HG02840 (cell line): ENCODE data around the gene MOB4.
A peak's percentile ranks its signal among the peaks of the same experiment; 100 is the strongest.
"Not testable (repeated sequence)": the region's sequence is repeated elsewhere in the genome, so short reads cannot be mapped to it uniquely, and the experiment has no call there.

Experiments
- ATAC-seq: cut with Tn5 transposase; IDR thresholded peaks from one replicate; pipeline ENCODE4 v1.9.1; 2021; ENCODE audit warnings: mild to moderate bottlenecking, moderate library complexity, moderate number of reproducible peaks; ENCODE audit not compliant: unreplicated experiment, low FRiP score

Gene MOB4

DNA sequence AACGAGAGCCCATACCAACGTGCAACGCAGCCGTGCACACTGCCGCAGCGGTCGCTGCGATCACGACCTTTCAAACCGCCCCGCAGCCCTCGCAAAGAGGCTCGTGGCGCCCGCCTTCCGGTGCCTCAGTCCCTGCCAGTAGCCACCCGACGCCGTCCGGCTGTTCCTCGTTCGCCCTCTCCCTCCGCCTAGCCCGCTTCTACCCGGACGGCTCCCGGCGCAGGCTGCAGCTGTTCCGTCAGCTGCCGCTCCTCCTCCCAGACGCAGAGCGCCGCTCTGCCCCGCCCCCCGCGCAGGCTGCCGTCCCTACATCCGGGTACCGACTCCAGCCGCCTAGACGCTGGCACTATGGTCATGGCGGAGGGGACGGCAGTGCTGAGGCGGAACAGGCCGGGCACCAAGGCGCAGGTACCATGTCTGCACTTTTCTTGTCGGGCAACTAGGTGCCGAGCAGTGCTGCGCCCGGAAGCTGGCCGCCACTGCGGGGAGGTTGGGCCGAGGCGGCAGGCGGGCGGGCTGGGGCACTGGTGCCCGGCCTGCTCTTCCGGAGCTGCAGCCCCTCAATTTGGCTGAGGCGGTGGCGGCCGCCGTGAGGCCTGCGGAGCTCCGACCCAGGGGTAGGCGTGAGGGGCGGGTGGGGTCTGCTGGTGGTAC, at the start of gene MOB4:
Gene MOB4 (plus strand): TSS at position 328 of the 654 bp plus-strand sequence. CDS start 21 bp downstream, at position 349.
- ATAC-seq = peak; percentile 97

DNA sequence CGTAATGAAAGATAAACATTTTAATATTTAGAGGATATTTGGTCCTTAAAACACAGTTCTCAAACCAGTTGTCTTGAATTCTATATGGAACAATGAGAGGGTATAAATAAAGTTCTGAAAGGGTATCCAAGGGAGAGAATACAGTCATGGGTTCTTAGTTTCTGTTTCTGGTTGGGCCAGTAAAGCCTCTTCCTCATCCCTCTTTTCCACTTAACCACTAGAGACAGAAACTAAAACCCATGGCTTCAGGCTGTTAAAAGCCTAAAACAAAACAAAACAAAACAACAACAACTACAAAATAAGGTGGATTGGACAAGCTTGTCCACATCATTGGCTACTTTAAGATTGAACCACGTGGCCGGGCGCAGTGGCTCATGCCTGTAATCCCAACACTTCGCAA, 43.7 kb upstream of the MOB4 start:
- ATAC-seq = no peak

DNA sequence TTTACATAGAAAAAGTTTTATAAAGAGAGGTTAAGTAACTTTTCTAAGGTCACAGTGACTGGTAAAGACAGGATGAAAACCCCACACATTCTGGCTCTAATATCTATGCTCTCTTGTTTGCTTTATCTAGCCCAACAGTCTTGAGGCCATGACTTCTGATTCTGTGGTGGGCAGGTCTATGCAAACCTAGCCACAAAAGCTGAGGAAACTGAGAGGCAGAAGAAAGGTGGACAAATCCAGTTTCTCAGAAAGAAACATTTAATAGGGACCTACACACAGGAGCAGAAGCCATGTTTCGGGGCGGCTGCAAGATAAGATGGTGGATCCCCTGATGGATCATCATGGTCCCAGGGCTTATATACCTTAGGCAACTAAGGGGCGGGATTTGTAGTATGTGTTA, 38.1 kb upstream of the MOB4 start:
- no peak for ATAC-seq

DNA sequence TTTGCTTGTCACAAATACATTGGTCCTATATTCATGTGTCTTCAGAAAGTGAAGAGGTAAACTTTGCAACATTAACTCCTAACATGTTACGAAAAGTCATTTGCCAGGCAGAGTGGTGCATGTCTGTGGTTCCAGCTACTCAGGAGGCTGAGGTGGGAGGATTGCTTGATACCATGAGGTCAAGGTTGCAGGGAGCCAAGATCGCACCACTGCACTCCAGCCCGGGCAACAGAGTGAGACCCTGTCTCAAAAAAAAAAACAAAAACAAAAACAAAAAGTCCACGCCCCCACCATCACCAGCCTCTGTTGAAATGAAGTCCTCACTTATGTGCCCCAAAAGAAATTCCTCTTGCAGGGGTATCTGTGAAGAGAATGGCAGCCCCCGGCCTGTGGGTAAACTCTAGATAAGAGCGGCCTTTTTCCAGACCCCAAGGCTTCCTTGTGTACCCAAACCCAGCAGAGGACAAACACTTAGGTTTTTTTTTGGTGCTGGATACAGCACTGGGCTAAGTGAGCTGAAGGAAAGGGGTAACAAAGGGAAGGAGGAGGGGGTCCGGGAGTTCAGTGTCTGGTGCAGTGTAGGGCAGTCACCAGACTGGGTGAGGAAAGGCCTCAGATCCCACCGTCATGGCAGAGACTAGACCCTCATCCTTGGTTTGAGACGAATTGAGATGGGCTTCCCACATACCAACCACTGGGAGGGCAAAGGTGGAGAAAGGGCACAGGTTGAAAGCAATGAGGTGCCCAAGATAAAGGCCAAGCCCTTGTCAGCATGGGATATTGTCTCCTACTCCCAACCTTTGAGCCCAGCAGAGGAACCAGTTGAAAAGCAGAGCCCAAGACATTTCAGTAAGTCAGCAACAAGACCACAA, 35.5 kb upstream of the MOB4 start:
- no peak for ATAC-seq

DNA sequence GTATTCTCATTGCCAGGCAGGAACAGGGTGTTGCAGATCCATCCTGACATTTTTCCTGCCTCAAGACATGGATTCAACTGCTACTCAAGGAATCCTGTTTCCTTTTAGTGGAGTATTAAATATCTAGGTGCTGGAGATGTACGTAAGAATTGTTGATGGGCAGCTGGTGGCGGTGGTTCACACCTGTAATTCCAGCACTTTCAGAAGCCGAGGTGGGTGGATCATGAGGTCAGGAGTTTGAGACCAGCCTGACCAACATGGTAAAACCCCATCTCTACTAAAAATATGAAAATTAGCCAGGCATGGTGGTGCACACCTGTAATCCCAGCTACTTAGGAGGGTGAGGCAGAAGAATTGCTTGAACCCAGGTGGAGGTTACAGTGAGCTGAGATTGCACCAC, 31.6 kb upstream of the MOB4 start:
- not testable (repeated sequence) for ATAC-seq

DNA sequence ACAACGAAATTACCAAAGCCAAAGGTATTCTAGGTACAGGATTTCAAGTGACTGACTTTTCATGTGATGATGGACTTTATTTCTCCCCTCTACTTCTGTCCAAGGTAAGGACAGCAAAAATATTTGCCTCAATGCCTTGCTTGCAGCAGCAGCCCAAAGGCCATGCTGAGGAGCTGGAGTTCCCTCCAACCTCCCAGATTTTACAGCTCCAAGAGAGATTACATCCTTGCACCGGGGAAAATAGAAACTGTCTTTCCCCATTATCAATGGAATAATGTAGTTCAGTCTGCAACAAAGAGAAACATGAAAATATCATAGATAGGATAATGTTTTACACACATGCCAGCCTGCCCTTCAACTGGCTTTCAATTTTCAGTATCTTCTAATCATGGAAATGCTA, 29.7 kb upstream of the MOB4 start:
- no peak for ATAC-seq

DNA sequence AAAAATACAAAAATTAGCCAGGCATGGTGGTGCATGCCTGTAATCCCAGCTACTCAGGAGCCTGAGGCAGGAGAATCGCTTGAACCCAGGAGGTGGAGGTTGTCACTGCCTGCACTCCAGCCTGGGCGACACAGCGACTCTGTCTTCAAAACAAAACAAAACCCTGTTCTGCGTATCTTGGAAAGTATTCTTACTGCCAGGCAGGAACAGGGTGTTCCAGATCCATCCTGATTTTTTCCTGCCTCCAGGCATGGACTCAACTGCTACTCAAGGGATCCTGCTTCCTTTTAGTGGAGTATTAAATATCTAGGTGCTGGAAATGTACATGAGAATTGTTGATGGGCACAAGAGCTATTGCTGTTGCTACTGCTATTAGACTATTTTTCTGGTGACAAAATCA, 28.5 kb upstream of the MOB4 start:
- no peak for ATAC-seq

DNA sequence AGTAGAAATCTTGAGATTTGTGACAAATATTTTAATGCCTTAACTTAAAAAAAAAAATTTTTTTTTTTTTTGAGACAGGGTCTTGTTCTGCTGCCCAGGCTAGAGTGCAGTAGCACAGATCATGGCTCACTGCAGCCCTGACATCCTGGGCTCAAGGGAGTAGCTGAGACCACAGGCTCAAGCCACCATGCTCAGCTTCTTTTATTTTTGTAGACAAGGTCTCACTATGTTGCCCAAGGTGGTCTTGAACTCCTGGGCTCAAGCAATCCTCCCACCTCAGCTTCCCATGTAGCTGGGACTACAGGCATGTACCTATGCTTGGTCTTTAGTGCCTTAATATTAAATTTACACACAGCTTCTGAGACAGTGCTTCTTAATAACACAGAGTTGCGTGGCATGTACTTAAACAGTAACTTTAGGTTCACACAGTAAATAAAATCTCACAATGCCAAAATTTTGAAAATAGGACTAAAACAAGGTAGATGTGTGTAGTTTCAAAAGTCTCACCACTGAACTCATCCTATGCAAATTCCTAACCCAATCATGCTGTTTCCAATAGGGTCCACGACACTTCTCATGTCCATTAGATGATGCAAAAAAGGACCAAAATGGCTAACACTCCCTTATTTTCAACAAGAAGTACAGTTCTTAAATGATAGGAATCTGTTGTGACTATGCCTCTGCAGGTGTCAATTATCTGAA, 20.3 kb upstream of the MOB4 start:
- ATAC-seq = no peak

DNA sequence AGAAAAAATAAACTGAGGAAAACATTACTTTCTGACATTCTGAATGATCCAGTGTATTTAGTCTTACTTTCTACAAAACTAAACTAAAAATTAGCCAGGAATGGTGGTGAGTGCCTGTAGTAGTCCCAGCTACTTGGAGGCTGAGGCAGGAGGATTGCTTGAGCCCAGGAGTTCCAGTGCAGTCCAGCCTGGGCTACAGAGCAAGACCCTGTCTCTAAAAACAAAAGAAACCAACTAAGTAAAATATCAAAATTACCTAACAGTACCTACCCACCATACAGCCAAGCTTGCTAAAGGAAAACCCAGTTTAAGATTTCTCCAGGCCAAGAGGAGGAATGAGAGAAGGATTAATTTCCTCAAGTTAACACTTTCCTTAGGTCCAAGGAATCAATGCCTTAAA, 19.2 kb upstream of the MOB4 start:
- no peak for ATAC-seq

DNA sequence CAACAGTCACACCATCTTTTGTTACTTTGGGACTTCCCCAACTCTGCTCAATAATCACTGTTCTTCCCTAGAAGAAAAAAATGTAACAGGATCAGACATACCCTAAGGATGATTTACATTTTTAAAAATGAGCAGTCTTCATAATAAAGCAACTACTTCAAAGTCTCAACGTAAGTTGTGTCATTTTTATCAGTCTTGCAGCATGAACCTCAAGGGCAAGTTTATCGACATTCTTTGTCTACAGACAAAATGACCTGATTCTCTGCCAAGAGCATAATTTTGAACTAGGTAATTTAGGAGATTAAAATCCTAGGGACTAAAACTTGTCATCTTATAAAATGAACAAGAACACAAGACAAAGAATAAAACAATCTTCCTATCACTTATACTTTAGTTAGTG, 18.5 kb upstream of the MOB4 start:
- ATAC-seq = no peak

DNA sequence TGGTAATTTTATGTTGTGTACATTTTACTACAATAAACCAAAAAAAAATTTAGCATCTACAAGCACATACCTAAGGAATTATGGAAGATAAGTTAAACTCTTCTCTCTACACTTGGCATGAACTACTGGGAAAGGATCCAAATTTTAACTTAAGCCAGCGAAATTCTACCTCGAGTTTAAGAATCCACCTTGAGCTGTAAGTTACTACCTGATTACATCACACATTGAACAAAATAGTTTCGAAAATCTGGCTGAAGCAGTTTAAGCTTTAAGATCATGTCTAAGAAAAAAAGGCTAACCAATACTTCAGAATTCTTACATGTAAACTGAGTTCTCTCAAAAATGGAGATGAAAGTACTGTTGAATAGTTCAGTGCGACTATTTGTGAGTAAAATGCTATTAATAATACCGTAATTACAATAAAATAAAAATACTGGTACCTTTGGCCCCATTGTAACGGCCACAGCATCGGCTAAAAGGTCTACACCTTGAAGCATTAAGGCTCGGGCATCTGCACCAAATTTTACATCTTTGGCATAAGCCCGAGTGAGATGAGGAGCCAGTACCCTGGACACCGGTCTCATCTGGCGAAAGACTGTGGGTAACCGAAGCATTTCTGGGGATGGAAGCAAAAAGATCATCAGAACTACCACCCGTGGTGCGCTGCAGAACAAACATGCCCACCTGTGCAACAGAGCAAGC, 17.5 kb upstream of the MOB4 start:
- no peak for ATAC-seq

DNA sequence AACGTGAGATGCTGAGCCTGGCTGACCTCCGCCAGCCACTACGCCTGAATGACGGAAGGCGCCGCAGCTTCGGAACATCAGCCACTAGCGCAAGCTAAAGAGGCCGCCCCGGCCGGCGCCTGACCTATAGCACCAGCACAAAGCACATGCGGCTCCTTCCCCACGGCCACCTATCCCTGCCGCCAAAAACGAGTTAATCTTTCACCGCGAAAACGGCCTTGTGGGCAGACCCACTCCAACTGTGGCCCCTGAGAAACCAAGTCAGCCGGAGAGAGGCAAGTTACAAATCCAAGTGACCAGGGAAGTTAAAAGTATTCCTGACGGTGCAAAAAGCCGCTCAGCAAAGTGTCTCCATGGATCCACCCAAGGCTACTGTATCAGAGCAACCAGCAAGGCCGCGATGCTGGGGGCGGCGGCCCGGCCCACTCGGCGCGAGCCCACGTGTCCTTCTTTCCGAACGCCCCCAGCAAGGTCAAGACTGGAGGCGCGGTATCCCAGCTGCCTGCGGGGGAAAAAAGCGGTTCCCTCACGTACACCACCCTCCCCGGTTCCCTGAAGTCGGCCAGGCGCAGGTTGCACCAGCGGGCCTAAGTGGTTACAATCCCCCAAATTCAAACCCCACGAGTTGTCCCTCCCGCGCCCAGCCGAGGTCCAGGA, 16.8 kb upstream of the MOB4 start:
- peak; percentile 8 for ATAC-seq

DNA sequence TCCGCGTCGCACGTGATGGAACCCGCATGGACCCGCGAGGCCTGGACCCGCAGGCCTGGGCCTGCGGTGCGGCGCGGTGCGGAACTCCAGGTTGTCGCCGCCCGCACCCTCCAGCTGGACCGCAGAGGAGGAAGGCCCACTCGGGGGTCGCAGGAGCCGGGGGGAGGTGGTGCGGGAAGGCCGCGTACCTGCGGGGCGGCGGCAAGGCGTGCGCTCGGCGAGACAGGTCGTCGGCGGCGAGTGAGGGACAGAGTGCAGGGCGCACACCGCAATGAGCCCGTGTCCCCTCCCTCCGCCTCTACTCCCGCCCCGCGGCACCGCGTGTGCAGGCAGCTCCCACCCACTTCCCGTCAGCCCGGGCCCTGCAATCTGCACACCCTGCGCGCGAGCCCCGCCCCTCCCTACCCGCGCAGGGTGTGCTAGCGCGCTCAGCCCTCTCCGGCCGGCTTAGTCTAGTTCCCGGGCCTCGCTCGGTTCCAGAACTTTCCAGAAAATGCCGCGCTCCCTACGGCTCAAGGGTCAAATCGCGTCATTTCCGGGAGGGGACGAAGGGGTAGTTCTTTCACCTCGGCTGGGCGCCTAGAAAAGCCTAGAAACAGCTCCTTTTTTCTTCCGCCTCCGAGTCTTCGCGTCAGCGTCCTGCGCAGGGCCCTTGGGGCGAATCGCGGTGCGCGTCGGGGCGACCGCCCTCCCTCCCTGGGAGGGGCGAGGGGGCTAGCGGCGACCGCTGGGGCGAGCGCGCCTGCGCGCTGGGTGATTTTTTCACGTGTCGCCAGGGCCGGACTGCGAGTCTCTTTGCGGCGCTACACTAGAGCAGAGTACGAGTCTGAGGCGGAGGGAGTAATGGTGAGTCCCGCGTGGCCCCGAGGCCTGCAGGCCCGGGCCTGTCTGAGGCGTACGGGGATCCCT, 16.0 kb upstream of the MOB4 start, which contains the start of the genes HSPD1 and HSPE1:
Gene HSPD1 (minus strand): TSS at position 247 of the 909 bp plus-strand sequence. CDS start 992 bp downstream, outside the sequence.
Gene HSPE1 (plus strand): TSS at position 786 of the 909 bp plus-strand sequence. CDS start 58 bp downstream, at position 844.
- peak; percentile 88 for ATAC-seq

DNA sequence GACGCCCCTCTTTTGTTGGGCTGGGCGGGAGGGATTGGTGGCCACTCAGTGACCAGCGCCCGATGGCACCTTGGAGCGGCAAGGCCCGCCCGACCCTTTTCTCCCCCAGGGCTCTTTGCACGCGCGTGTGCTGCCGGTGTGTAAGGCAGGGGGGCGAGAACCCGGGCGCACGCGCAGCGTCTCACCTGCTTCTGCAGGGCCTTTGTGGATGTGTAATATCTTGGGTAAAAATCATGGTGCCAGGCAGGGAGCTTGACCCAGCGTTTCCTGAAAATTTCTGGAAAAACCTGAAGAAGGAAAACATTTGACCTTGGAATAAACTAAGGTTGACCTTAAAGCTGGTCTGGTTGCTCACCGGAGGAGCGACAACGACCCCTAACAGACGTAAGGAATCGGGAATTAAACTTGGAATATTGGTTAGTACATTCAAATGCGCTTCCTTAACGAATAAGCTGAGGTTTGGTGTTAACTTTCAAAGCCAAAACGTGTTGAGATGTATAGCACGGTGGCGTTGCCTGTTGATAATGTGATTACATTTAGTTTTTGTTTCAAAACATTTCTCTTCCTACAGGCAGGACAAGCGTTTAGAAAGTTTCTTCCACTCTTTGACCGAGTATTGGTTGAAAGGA, 15.2 kb upstream of the MOB4 start:
- peak; percentile 7 for ATAC-seq

DNA sequence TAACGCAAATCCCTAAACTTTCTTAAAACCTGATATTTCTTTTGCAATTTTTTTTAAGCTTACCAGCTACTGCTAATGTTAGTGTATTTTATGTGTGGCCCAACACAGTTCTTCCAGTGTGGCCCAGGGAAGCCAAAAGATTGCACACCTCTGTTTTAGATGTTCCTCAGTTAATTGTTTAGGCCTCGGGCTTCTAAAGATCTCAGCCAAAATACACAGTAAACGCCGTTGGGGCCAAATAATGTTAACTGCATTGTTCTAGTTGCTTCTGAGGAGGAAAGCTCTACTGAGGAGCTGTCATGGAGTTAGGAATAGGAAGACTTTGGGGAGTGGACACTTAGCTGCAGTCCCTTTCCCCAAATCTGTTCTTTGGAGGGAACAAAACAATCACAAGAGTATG, 13.7 kb upstream of the MOB4 start:
- no peak for ATAC-seq

DNA sequence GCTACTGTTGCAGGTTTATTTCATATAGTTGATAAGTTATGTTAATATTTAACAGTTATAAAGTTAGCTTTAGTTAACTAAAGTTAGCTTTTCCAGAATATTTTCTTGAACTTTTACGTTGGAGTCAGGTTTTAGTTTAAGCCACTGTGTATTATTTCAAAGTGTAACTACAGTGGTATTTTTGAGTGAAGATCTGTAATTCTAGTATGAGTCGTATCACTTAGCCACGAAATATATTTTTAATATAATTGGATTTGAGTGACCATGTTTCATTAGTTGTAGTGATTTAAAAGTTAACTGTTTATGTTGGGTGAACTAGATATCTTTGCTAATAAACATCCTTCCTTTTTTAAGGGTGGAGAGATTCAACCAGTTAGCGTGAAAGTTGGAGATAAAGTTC, 13.2 kb upstream of the MOB4 start:
- ATAC-seq = no peak

DNA sequence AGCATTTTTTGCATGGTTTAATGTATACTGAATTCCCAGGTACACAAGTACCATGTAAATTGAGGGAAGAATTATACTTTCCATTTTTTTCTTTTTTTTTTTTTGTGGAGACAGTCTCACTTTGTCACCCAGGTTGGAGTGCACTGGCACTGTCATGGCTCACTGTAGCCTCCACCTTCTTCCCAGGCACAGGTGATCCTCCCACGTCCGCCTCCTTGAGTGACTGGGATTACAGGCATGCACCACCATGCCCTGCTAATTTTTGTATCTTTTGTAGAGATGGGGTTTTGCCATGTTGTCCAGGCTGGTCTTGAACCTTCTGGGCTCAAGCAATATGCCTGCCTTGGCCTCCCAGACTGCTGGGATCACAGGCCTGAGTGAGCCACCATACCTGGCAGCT, 11.9 kb upstream of the MOB4 start:
- no peak for ATAC-seq

DNA sequence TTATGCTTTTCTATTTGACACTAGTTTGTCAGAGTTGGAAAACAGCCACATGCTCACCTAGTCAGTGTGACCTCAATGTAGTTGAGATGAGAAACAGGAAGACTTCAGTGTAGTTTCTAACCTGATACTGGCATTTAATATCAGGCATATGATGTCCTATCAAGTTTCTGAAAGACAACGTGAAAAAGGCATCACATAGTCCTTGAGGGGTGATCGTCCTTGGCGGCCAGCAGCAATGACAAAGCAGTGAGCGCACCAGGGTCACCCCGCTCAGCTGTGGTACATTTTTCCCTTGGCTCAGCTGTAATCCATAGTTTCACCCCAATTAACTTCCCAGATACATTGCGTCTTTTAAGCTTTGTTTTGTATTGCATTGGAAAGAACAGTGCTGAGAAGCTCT, 11.4 kb upstream of the MOB4 start:
- ATAC-seq = no peak

DNA sequence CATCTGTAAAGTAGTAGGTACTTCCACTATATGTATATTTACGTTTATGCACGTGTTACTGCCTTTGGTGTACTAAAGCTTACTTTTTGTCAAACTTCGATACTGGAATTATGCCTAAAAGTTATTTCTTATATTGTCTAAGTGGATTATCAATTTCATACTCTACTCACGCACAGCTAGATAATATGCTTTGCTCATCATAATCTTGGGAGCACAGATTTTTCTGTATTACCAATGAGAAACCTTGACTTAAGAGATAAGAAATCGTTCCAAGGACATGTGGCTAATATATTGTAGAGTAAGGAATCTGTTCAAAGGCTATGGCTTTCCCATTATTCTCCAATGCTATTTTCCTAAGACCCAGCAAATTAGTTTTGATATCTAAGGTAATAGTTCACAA, 9.2 kb upstream of the MOB4 start:
- ATAC-seq = no peak
